Neuronal stem cell (in vitro differentiated cells): ENCODE data around the gene AGO3.

Experiments used
- DNase-seq: peaks from one replicate; pipeline ENCODE4 v3.0.0-alpha.2; 2013; ENCODE audit warnings: low spot score
- H2AFZ ChIP-seq: one replicate; pipeline ENCODE4 v1.6.1; 2013; ENCODE audit warnings: mild to moderate bottlenecking, low read length, inconsistent platforms
- H2AK5ac ChIP-seq: 2 replicates; pipeline ENCODE4 v1.6.1; 2013; ENCODE audit warnings: low read depth, mild to moderate bottlenecking, inconsistent platforms, low read length, moderate library complexity, mixed read lengths
- H2BK120ac ChIP-seq: 2 replicates; pipeline ENCODE4 v1.6.1; 2013; ENCODE audit warnings: low read depth, mild to moderate bottlenecking, inconsistent platforms, low read length, moderate library complexity, mixed read lengths
- H2BK12ac ChIP-seq: one replicate; pipeline ENCODE4 v1.6.1; 2013; ENCODE audit warnings: low read length, inconsistent platforms
- H2BK15ac ChIP-seq: 2 replicates; pipeline ENCODE4 v1.6.1; 2013; ENCODE audit warnings: mild to moderate bottlenecking, low read length, inconsistent platforms, mixed read lengths
- H2BK5ac ChIP-seq: one replicate; pipeline ENCODE4 v1.6.1; 2013; ENCODE audit warnings: inconsistent platforms, mild to moderate bottlenecking, low read length, moderate library complexity
- H3K14ac ChIP-seq: one replicate; pipeline ENCODE4 v1.6.1; 2013; ENCODE audit warnings: low read length, inconsistent platforms
- H3K18ac ChIP-seq: 2 replicates; pipeline ENCODE4 v1.6.1; 2013; ENCODE audit warnings: low read length, inconsistent platforms
- H3K23ac ChIP-seq: 2 replicates; pipeline ENCODE4 v1.6.1; 2013; ENCODE audit warnings: low read depth, mild to moderate bottlenecking, mixed read lengths, low read length, inconsistent platforms; ENCODE audit not compliant: poor library complexity
- H3K27ac ChIP-seq: replicated peaks from 3 replicates; pipeline ENCODE4 v1.5.1; 2013; ENCODE audit warnings: low read length, inconsistent platforms
- H3K27me3 ChIP-seq, 3 experiments: 2 replicates each; pipeline ENCODE4 v1.6.1; 2013; ENCODE audit warnings: low read length in 3 of 3, mild to moderate bottlenecking in 2 of 3, inconsistent platforms in 1 of 3, low read depth in 1 of 3, mixed read lengths in 1 of 3, moderate library complexity in 1 of 3; ENCODE audit not compliant: control insufficient read depth in 3 of 3, insufficient read depth in 3 of 3
- H3K36me3 ChIP-seq, 2 donors: replicated peaks in 1 of 2; 2 replicates each; pipeline ENCODE4 v1.6.1; 2013; ENCODE audit warnings: low read length in 2 of 2; ENCODE audit not compliant: control insufficient read depth in 2 of 2, insufficient read depth in 2 of 2
- H3K4ac ChIP-seq: 2 replicates; pipeline ENCODE4 v1.6.1; 2013; ENCODE audit warnings: inconsistent platforms, mild to moderate bottlenecking, low read length, moderate library complexity
- H3K4me1 ChIP-seq, 2 donors: 1 replicate in 1 of 2; 2 replicates in 1 of 2; pipeline ENCODE4 v1.6.1; 2013; ENCODE audit warnings: low read length in 2 of 2, low read depth in 1 of 2; ENCODE audit not compliant: control insufficient read depth in 2 of 2, insufficient read depth in 1 of 2
- H3K4me2 ChIP-seq: one replicate; pipeline ENCODE4 v1.6.1; 2013; ENCODE audit warnings: mild to moderate bottlenecking, low read length, inconsistent platforms; ENCODE audit not compliant: insufficient read depth, poor library complexity, severe bottlenecking
- H3K4me3 ChIP-seq, 2 donors: 2 replicates each; pipeline ENCODE4 v1.5.1; 2013; ENCODE audit warnings: low read length in 2 of 2, mild to moderate bottlenecking in 2 of 2, inconsistent platforms in 1 of 2, moderate library complexity in 1 of 2
- H3K79me1 ChIP-seq: one replicate; pipeline ENCODE4 v1.6.1; 2013; ENCODE audit warnings: low read depth, mild to moderate bottlenecking, inconsistent platforms, low read length, moderate library complexity
- H3K9ac ChIP-seq: one replicate; pipeline ENCODE4 v1.6.1; 2013; ENCODE audit warnings: mild to moderate bottlenecking, low read depth, low read length, inconsistent platforms; ENCODE audit not compliant: poor library complexity
- H3K9me3 ChIP-seq, 2 donors: replicated peaks in 1 of 2; 2 replicates each; pipeline versions ENCODE3 to v1.6.1; 2013; ENCODE audit warnings: low read length in 2 of 2, mild to moderate bottlenecking in 2 of 2, inconsistent platforms in 1 of 2, low read depth in 1 of 2, mixed read lengths in 1 of 2, moderate library complexity in 1 of 2; ENCODE audit not compliant: control insufficient read depth in 2 of 2, insufficient read depth in 1 of 2
- H4K8ac ChIP-seq: one replicate; pipeline ENCODE4 v1.6.1; 2013; ENCODE audit warnings: low read depth, mild to moderate bottlenecking, inconsistent platforms, low read length, moderate library complexity
- H4K91ac ChIP-seq: one replicate; pipeline ENCODE4 v1.6.1; 2013; ENCODE audit warnings: low read length, low read depth, mild to moderate bottlenecking, inconsistent platforms; ENCODE audit not compliant: poor library complexity
- WGBS, 2 donors: extraction: QIAGEN DNeasy Blood & Tissue Kit; methylation state at CpG; one replicate each; pipeline ENCODE4 v1.1.7; 2013; ENCODE audit warnings: missing lambda C conversion rate in 2 of 2, mixed read lengths in 1 of 2; ENCODE audit not compliant: insufficient read length in 2 of 2, insufficient replicate concordance in 1 of 2; ENCODE audit errors: extremely low coverage in 2 of 2; 5-methylcytosine and 5-hydroxymethylcytosine counted together

AGO3 gene

GRCh38 chr1:36081926-36082485 lies 151.1 kb downstream of the AGO3 start:
- no peak overlapping the region for H3K4me3 ChIP-seq

DNA sequence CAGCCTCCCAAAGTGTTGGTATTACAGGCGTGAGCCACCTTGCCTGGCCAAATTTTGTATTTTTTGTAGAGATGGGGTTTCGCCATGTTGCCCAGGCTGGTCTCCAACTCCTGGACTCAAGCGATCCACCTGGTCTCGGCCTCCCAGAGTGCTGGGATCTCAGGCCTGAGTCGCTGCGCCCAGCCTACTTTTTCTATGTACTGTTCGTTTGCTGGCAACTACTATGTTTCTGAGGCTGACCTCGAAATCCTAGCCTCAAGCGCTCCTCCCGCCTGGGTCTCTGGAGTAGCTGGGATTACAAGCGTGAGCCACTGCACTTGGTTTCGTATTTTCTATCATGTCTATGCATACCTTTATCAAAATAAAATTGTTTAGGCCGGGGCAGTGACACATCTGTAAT lies 152.3 kb downstream of the AGO3 start:
- H2AFZ ChIP-seq = peak overlapping the region; percentile 94
- H2BK15ac ChIP-seq = peak overlapping the region; percentile 81
- no peak overlapping the region for H2BK12ac ChIP-seq
- no peak overlapping the region for H3K4me2 ChIP-seq
- no peak overlapping the region for H3K18ac ChIP-seq
- H3K4me1 ChIP-seq = peaks cover 6 to 8% of the 10 kb centered on the region in 2 donors
- H3K9me3 ChIP-seq = no peaks in the 10 kb centered on the region
- no CpG with 5 or more reads among the region's 13 CpGs for WGBS, 2 donors
- no peak overlapping the region for H3K23ac ChIP-seq
- no peak overlapping the region for H4K91ac ChIP-seq
- H3K14ac ChIP-seq = no peak overlapping the region
- no peak overlapping the region for H2AK5ac ChIP-seq
- no peak overlapping the region for H2BK120ac ChIP-seq
- H4K8ac ChIP-seq = no peak overlapping the region
- no peaks in the 10 kb centered on the region for H3K27me3 ChIP-seq
- H2BK5ac ChIP-seq = peak overlapping the region; percentile 44
- H3K36me3 ChIP-seq = peaks cover 13 to 15% of the 10 kb centered on the region in 2 donors
- peak overlapping the region in 1 of 2 donors; percentile 54 for H3K4me3 ChIP-seq
- no peak for DNase-seq
- no peak overlapping the region for H3K4ac ChIP-seq
- H3K27ac ChIP-seq = no peak overlapping the region
- H3K79me1 ChIP-seq = peaks cover 5% of the 10 kb centered on the region
- no peak overlapping the region for H3K9ac ChIP-seq

More at GRCh38 chr1:36081926-36082485, 151.1 kb downstream of the AGO3 start:
- Histone ChIP-seq H3K4me1 (peaks cover 5 to 7% of the 10 kb centered on the region in 2 donors), H2BK12ac (no peak overlapping the region), H3K79me1 (peaks cover 3% of the 10 kb centered on the region), H3K27ac (no peak overlapping the region), H3K27me3 (no peaks in the 10 kb centered on the region), H4K8ac (no peak overlapping the region), H3K14ac (no peak overlapping the region), H3K18ac (no peak overlapping the region), H4K91ac (no peak overlapping the region), H2BK120ac (no peak overlapping the region), H3K23ac (no peak overlapping the region), H3K9me3 (no peaks in the 10 kb centered on the region), H3K4me2 (no peak overlapping the region), H2BK15ac (no peak overlapping the region), H3K9ac (no peak overlapping the region), H2BK5ac (no peak overlapping the region), H2AK5ac (no peak overlapping the region), H2AFZ (no peak overlapping the region), H3K4ac (no peak overlapping the region), H3K36me3 (peaks cover 5 to 6% of the 10 kb centered on the region in 2 donors)
- WGBS, 2 donors = no CpG with 5 or more reads among the region's 3 CpGs
- no peak for DNase-seq

GRCh38 chr1:36083635-36084496 lies 153.0 kb downstream of the AGO3 start, which contains the start of gene TEKT2:
Gene TEKT2 (plus strand): TSS chr1:36084094. CDS start chr1:36084922, 828 bp downstream.
- Histone ChIP-seq H3K23ac (no peak within 1 kb of the TSS), H3K4me2 (peak within 1 kb of the TSS; percentile 95), H3K27ac (peak within 1 kb of the TSS; percentile 57), H3K36me3 (peaks cover 13 to 15% of the 10 kb centered on the region in 2 donors), H2BK120ac (no peak within 1 kb of the TSS), H2BK15ac (peak within 1 kb of the TSS; percentile 98), H3K27me3 (no peaks in the 10 kb centered on the region), H2BK5ac (peak within 1 kb of the TSS; percentile 44), H3K9me3 (no peaks in the 10 kb centered on the region), H3K4me1 (peaks cover 9 to 11% of the 10 kb centered on the region in 2 donors), H2BK12ac (peak within 1 kb of the TSS; percentile 88), H2AK5ac (peak within 1 kb of the TSS; percentile 32), H2AFZ (peak within 1 kb of the TSS; percentile 94), H3K79me1 (peaks cover 6% of the 10 kb centered on the region), H3K14ac (peak within 1 kb of the TSS; percentile 65), H4K8ac (no peak within 1 kb of the TSS), H3K4ac (no peak within 1 kb of the TSS), H4K91ac (no peak within 1 kb of the TSS), H3K9ac (peak within 1 kb of the TSS; percentile 17), H3K4me3 (peak within 1 kb of the TSS; percentile 54 to 80), H3K18ac (peak within 1 kb of the TSS; percentile 98)
- peak; percentile 89 for DNase-seq
- no CpG with 5 or more reads among the region's 59 CpGs for WGBS, 2 donors
